Fibroblast of the aortic adventitia (primary cell): Measurements from ENCODE around the gene ALCAM. TPM values are rescaled to one million over a fixed set of nuclear protein-coding genes. Genes with fewer than 3 reads are reported as not detected.

Source experiments
- DNase-seq: peaks from one replicate; pipeline ENCODE4 v3.0.0-alpha.2; 2010; ENCODE audit warnings: low read depth
- H3K4me3 ChIP-seq: 2 replicates; pipeline ENCODE4 v1.5.1; 2011; ENCODE audit warnings: low read depth, mild to moderate bottlenecking, control low read depth, low read length, moderate library complexity
- total RNA-seq: library from RNA; depleted of rRNA; stranded (reverse); fragments of >200 nt; gene quantifications from 2 replicates; pipeline ENCODE4 v1.2.3, GENCODE V29; 2012; ENCODE audit warnings: low replicate concordance
- TF ChIP-seq, protein P1 (sequence below): IDR thresholded peaks from 2 replicates; pipeline ENCODE4 v1.5.1; 2011; ENCODE audit warnings: mild to moderate bottlenecking, low read length, control low read depth, inconsistent platforms; ENCODE audit not compliant: insufficient read depth

The ALCAM gene
- total RNA-seq, 1 donor, result 203 TPM

- no peak overlapping the region for H3K4me3 ChIP-seq
- TF ChIP-seq, protein P1, sequence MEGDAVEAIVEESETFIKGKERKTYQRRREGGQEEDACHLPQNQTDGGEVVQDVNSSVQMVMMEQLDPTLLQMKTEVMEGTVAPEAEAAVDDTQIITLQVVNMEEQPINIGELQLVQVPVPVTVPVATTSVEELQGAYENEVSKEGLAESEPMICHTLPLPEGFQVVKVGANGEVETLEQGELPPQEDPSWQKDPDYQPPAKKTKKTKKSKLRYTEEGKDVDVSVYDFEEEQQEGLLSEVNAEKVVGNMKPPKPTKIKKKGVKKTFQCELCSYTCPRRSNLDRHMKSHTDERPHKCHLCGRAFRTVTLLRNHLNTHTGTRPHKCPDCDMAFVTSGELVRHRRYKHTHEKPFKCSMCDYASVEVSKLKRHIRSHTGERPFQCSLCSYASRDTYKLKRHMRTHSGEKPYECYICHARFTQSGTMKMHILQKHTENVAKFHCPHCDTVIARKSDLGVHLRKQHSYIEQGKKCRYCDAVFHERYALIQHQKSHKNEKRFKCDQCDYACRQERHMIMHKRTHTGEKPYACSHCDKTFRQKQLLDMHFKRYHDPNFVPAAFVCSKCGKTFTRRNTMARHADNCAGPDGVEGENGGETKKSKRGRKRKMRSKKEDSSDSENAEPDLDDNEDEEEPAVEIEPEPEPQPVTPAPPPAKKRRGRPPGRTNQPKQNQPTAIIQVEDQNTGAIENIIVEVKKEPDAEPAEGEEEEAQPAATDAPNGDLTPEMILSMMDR, result no peak
- DNase-seq, result no peak
Measured at GRCh38 chr3:105328338-105328730, 38.4 kb upstream of the ALCAM start.

DNA sequence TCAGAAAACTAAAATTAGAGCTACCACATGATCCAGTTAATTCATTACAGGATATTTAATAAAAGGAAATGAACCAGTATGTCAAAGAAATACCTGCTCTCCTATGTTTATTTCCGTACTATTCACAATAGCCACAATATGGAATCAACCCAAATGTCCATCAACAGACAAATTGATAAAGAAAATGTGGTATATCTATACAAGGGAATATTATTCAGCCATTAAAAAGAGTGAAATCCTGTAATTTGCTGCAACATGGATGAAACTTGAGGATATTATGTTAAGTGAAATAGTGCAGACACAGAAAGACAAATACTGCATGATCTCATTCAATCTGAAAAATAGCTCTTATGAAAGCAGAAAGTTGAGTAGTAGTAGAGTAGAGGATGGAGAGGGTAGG lies 33.7 kb upstream of the ALCAM start:
- no peak overlapping the region for H3K4me3 ChIP-seq
- TF ChIP-seq, protein P1, result no peak

DNA sequence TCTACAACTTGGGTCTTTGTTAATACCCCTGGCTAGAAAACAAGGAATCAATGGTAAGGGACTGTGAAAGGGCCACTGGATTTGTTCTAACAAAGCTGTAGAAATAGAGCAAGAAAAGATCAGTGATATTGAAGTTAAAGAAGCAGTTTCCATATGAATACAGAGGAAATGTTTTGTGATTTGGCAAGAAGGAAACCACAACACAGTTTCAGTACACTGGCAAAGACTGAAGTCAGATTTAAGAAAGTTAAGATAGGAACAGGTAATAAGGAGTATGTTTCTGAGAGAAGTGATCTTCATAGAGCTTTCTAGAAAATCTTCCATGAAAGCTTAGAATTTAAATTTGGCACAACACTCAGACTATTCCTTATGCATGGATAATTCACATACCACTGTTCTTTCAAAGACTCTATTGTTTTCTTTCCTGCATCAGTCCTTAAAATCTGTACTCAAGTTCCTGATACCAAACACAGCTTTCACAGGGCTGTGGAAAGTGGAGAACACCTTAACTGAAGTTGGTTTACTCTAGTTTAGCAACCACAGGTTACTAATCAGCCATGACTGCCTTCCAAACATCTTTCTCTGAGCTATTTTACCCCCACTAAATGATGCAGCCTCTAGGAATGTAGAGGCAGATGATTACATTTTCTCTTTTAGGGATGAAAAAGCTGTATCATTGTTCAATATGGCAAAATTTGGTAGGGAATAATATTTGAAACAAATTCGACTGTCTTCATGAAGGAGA lies 32.4 kb upstream of the ALCAM start:
- peak; percentile 36 for DNase-seq
- TF ChIP-seq, protein P1, result no peak
- H3K4me3 ChIP-seq, result no peak overlapping the region

More for the DNA sequence above, 33.7 kb upstream of the ALCAM start:
- DNase-seq, result no peak

- DNase-seq, result no peak
- H3K4me3 ChIP-seq, result no peak overlapping the region
- TF ChIP-seq, protein P1, result no peak
Measured at GRCh38 chr3:105339946-105340345, 26.8 kb upstream of the ALCAM start.

GRCh38 chr3:105343991-105344390 lies 22.7 kb upstream of the ALCAM start:
- DNase-seq, result peak; percentile 71
- TF ChIP-seq, protein P1, result no peak
- no peak overlapping the region for H3K4me3 ChIP-seq

DNA sequence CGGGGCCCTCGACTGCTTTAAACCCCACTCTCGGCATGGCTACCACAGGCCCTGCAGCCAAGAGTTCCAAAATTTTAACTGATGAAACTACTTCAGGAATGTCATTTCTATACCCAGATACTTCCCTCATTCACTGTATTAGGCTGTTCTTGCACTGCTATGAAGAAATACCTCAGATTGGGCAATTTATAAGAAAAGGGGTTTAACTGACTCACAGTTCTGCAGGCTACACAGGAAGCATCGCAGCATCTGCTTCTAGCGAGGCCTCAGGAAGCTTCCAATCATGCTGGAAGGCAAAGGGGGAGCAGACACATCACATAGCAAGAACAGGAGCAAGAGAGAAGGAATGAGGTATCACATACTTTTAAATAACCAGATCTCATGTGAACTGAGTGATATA lies 21.6 kb upstream of the ALCAM start:
- TF ChIP-seq, protein P1, result no peak
- no peak overlapping the region for H3K4me3 ChIP-seq
- DNase-seq, result no peak
